AG09319 (cell line): ENCODE results near the gene SNX25.
"Not testable (repeated sequence)": the region's sequence is repeated elsewhere in the genome, so short reads cannot be mapped to it uniquely, and the experiment has no call there.

Source experiments
- DNase-seq: peaks from one replicate; pipeline ENCODE4 v3.0.0-alpha.2; 2010; ENCODE audit warnings: low read depth; ENCODE audit errors: extremely low read depth
- TF ChIP-seq, protein P1 (sequence below): IDR thresholded peaks from 2 replicates; pipeline ENCODE4 v1.5.1; 2011; ENCODE audit warnings: low read depth, mild to moderate bottlenecking, inconsistent platforms, low read length, moderate library complexity

SNX25 gene

DNA sequence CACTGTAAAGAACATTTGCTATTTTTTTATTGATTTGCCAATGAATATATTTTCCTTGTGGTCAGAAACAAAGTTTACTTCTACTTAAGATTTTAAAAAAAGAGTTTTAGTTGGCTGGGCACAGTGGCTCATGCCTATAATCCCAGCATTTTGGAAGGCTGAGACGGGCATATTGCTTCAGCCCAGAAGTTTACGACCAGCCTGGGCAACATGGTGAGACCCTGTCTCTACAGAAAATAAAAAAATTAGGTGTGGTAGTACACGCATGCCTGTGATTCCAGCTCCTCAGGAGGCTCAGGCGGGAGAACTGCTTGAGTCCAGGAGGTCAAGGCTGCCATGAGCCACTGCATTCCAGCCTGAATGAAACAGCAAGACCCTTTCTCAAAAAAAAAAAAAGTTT is 149.6 kb downstream of the SNX25 start:
- TF ChIP-seq, protein P1, sequence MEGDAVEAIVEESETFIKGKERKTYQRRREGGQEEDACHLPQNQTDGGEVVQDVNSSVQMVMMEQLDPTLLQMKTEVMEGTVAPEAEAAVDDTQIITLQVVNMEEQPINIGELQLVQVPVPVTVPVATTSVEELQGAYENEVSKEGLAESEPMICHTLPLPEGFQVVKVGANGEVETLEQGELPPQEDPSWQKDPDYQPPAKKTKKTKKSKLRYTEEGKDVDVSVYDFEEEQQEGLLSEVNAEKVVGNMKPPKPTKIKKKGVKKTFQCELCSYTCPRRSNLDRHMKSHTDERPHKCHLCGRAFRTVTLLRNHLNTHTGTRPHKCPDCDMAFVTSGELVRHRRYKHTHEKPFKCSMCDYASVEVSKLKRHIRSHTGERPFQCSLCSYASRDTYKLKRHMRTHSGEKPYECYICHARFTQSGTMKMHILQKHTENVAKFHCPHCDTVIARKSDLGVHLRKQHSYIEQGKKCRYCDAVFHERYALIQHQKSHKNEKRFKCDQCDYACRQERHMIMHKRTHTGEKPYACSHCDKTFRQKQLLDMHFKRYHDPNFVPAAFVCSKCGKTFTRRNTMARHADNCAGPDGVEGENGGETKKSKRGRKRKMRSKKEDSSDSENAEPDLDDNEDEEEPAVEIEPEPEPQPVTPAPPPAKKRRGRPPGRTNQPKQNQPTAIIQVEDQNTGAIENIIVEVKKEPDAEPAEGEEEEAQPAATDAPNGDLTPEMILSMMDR = no peak
- DNase-seq = no peak

DNA sequence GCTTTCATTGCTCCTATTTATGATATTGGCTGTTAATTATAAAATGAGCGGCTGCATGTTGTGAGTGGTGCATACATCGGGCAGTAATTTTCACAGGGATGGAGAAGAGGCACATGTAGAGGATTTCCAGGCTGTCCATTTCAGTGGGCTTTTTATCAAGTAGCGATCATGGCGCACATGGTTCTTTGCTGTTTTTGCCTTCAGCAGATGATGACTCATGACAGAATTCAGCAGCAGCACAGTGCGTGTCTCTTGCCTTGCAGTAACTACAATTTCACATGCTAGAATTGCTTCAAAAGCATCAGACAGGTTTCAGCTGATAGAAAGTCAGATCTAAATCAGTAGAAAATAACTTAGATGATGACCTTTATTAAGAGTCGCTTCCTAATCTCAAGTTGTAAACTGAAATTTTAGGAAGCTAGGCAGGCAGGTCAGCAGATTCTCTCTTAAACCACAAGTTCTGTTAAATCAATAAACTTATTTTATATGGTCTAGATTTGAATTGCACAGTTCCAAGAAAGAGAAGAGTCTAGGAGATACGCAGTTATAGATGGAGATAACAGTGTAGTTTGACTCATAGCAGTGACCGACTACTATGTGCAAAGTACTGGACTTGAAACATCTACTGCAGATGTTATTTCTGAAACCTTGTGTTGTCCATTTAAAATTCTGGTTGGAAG is 150.5 kb downstream of the SNX25 start:
- TF ChIP-seq, protein P1 = no peak
- DNase-seq = no peak

GRCh38 chr4:185361872-185362271 is 152.5 kb downstream of the SNX25 start:
- TF ChIP-seq, protein P1 = no peak
- no peak for DNase-seq

- DNase-seq = not testable (repeated sequence)
Measured at GRCh38 chr4:185362570-185362969, 153.2 kb downstream of the SNX25 start.

- no peak for DNase-seq
- TF ChIP-seq, protein P1 = no peak
Measured at GRCh38 chr4:185363251-185363650, 153.9 kb downstream of the SNX25 start.

- TF ChIP-seq, protein P1 = no peak
- DNase-seq = no peak
Measured at GRCh38 chr4:185364886-185365285, 155.5 kb downstream of the SNX25 start.

DNA sequence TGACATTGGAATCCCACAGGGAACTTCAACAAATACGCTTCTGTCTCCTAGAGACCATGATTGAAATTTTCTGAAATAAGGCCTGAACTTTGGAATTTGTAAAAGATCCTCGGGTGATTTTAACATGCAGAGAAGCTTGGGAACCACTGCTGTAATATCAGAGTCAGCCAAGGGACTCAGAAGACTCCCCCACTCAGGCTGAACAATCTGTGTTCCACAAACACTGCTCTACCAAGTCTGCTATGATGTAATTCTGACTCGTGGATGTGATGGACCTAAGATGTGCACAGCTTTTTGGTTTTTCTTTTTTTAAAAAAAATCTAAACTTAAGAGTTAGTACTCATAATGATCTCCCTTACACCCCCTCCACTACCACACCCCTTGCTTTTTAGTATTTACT is 160.3 kb downstream of the SNX25 start:
- no peak for DNase-seq
- TF ChIP-seq, protein P1 = no peak
